ENCODE results near the gene HRH1.

Gene HRH1

DNA sequence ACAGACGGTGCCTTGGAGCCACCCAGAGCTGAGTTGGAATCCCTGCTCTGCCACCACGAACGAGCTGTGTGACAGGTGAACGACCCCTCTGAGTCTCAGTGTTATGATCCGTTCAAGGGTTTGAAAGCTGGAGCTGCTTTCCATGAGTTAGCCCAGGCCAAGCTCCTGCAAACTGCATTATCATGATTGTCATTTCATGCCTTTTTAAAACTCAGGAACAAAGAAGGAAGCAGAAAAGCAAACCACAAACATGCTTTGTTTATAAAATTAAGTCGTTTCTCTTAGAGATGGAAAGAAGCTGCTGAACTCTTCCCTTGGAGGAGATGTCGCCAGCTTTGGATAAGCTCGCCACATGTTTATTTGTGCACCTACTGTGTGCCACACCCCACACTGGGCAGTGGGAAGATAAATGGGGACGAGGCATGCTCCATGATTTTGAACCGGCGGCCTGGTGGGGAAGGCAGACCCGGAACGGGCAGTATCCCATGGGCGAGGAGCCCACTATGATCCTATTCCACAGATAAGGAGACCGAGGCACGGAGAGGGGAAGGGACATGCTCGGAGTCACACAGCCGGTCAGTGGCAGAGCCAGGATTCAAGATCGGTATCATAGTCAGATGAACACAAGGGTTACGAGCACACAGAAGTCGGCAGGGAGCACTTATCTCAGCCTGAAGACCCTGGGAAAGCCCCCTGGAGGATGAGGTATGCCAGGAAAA lies 15.9 kb downstream of the HRH1 start:
- no peak for DNase-seq (ENCODE audit: low spot score)

DNA sequence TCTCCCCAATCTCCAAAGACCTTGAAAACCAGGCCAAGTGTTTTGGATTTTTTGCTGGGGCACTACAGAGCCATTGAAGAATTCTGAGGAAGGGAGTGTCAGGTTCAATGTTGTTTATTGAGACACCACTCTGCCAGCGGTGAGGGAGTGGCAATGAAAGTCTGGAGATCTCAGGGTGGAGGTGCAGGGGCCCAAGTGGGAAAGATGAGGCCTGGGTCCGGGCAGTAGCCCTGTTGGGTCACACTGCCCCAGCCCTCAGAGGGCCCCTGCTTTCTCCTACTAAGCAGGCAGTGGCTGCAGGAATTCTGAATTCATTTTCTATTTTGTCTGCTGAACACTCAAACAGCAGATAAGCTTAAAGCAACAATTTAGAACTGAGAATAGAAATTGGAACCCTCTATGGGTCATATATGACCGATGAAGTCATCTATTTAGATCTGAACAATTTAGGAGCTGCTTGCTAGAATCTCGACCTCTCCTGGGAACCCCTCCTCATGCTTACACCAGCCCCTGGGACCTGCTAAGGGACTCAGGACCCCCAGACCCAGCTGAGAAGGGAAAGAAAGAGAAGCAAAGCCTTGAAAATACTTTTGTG lies 17.9 kb downstream of the HRH1 start:
- DNase-seq (ENCODE audit: low spot score), result no peak

- DNase-seq (ENCODE audit: low spot score), result no peak
Observed at GRCh38 chr3:11173828-11174465, 19.7 kb downstream of the HRH1 start.

- no peak for DNase-seq (ENCODE audit: low spot score)
Observed at GRCh38 chr3:11178421-11178820, 24.1 kb downstream of the HRH1 start.

DNA sequence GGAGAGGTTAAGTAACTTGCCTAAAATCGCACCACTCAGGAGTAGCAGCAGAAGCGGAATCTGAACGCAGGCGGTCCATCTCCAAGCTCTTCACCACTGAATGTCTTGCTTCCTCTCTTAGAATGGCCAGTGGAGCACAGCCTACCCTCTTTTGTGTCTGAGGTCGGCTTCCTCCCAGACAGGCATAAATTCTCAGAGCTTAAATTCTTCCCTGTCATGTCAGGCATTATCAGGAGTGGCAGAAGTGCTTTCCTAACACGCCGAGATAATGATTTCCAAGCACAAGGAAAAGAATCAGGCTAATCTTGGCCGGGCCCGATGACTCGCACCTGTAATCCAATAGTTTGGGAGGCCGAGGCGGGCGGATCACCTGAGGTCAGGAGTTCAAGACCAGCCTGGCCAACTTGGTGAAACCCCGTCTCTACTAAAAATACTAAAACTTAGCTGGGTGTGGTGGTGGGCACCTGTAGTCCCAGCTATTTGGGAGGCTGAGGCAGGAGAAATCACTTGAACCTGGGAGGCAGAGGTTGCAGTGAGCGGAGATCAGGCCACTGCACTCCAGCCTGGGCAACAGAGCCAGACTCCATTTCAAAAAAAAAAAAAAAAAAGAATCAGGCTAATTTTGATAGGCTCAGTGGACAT lies 30.2 kb downstream of the HRH1 start:
- DNase-seq (ENCODE audit: low spot score), result peak; percentile 67

DNA sequence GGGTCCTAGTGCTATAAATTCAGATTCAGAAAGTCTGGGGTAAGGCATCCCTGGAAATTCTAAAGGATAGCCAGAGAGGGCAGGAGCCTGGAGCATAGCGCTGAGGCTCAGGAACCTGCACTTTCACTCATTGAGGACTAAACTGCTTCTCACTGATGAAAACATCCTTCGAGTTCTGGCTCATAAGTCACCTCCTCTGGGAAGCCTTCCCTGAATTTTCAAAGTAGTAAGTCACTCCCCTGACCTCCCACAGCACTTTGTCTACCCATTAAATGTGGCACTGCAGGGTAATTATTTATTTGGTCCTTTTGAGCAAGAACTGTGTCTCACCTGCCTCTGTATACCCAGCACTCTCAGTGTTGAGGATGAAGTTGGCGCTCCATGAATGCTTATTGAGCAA lies 30.9 kb downstream of the HRH1 start:
- DNase-seq (ENCODE audit: low spot score), result no peak

DNA sequence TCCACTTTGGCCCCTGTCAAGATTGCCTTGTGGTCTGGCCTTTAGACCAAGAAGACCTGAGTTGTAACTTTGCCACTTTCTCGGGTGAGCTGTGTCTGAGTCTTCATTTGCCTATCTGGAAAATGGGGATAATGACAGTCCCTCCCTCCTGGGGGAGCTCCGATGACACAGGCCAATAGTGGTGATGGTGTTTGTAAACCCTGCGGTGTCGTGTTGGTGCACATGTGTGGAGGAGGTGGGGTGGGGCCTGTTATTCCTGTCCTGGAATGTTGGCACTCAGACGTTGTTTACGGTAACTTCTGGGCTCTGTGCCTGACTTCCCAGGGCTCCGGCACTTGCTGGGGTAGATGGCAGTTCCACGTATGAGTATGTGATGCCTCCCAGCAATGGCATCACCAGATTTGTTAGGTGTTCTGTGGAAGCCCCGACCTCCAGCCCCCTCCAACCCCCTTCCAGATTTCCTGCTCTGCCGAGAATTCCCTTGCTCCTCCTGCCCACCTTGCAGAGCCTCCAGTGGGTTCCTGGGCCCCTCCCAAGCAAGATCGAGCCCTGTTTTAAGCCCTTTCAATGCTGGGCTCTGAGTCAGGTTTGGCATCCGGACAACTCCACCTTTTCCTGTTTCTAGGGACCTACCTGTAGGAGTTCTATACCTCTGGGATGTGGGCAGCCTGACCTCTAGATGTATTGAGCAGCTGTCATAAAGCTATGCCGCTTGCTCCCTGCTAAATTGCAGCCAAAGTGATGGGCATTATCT lies 31.4 kb downstream of the HRH1 start:
- DNase-seq (ENCODE audit: low spot score), result peak; percentile 88

- DNase-seq (ENCODE audit: low spot score), result no peak
Observed at GRCh38 chr3:11186318-11186692, 32.0 kb downstream of the HRH1 start.

- no peak for DNase-seq (ENCODE audit: low spot score)
Observed at GRCh38 chr3:11186771-11187191, 32.5 kb downstream of the HRH1 start.

GRCh38 chr3:11187681-11188080 lies 33.4 kb downstream of the HRH1 start:
- DNase-seq (ENCODE audit: low spot score), result no peak

- DNase-seq (ENCODE audit: low spot score), result no peak
Observed at GRCh38 chr3:11188231-11188630, 33.9 kb downstream of the HRH1 start.

GRCh38 chr3:11195201-11195600 lies 40.9 kb downstream of the HRH1 start:
- no peak for DNase-seq (ENCODE audit: low spot score)

DNA sequence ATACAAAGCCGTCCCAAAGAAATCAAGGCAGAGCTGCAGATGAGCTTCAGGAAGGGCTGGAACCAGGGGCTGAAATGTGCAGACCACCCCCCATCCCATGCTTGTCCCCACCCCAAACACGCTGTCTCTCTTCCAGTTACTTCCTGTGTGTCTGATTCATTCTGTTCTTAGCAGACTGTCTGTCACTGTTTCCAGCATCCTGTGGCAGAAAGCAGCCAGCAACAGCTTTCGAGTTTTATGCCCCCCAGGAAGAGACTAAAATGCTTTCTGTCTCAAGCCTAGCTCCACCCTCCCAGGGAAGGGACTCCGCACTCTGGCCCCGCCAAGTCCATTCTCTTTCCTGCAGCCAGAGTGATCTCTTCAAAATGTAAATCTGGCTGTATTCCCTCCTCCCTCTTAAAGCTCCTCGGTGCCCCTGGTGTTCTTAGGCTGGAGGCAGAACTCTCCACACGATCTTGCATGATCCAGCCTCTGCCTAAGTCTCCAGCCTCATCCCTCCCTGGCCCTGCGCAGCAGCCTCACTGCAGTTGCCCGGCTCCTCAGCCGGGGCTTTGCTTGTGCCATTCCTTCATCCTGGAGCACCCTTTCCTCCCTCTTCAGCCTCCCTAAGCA lies 41.5 kb downstream of the HRH1 start:
- peak; percentile 73 for DNase-seq (ENCODE audit: low spot score)

- DNase-seq (ENCODE audit: low spot score), result no peak
Observed at GRCh38 chr3:11197484-11197883, 43.2 kb downstream of the HRH1 start.

GRCh38 chr3:11198070-11198469 lies 43.8 kb downstream of the HRH1 start:
- no peak for DNase-seq (ENCODE audit: low spot score)

DNA sequence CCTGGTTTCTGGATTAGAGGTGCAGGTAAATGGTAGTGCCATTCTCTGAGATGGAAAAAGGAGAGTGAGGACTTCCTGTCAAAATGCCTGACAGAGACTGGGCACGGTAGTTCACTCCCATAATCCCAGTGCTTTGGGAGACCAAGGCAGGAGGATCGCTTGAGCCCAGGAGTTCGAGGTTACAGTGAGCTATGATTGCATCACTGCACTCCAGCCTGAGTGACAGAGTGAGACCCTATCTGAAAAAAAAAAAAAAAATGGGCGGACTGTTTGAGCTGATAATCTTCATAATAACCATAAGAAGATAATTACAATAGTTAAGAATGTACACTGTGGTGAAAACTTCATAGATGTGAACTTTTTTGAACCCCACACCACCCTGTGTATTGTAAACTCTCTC lies 44.2 kb downstream of the HRH1 start:
- DNase-seq (ENCODE audit: low spot score), result no peak

DNA sequence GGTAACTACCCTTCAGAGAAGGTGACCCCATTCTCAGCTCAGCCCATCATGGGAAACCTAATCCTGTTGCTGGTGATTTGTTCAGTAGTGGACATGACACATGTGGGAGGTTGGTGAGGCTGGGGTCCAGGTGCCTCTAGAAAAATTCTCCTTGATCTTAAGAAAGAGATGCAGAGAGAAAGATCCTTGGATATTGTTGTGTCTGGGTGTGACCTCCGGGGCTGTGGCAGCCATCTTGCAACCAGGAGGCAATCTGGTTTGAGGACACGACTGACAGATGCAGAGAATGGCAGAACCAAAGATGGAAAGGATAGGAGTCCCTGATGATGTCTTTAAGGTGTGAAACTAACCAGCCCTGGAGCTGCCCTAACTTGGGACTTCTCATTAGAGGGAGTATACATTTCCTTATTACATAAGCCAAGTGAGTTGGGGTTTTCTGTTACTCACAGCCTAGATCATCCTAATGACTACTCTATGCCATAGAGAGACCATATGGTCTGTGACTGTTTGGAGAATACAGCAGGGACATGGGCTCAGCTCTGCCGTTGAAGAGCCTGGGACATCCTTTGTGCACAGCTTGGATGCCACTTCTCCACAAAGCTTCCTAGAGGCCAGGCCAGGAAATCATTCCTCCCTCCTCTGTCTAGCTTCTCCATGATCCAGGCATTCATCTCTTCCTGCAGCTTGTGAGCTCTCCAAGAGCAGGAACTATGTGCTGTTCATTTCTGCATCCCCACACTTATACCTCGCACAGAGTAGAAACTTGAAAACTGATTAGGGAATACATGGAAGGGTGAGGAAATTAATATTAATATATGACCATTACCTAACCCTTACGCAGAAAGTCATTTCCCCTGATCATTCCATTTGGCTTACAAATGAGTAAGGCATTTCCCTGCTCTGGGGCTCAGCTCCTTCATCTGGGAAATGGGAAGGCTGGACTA lies 45.9 kb downstream of the HRH1 start:
- DNase-seq (ENCODE audit: low spot score), result peak; percentile 62

GRCh38 chr3:11201251-11202019 lies 47.1 kb downstream of the HRH1 start:
- peak; percentile 63 for DNase-seq (ENCODE audit: low spot score)

GRCh38 chr3:11203961-11204360 lies 49.7 kb downstream of the HRH1 start:
- no peak for DNase-seq (ENCODE audit: low spot score)

All from kidney tubule cell (primary cell).